HepG2 (cell line): ENCODE data around the gene SYNGR1. TPM values are rescaled to one million over a fixed set of nuclear protein-coding genes. Genes with fewer than 3 reads are reported as not detected.

Experiments used
- ATAC-seq: fragments of 200-7000 bp; cut with Tn5 transposase; 3 replicates; pipeline ENCODE4 v1.9.1; 2020; ENCODE audit warnings: mild to moderate bottlenecking, moderate library complexity
- BruUV-seq: library from RNA; stranded (reverse); fragments of 400-500 nt; replicated peaks from 2 replicates; lab custom pipeline; 2021; lab: Mats Ljungman, UMichigan
- CTCF ChIA-PET: fragments of 300-600 bp; formaldehyde crosslinking; extraction: SDS; loops from one replicate; lab custom pipeline; 2021; ENCODE audit warnings: low total read pairs, inconsistent platforms, low intra/inter-chr PET ratio; lab: Yijun Ruan, JAX
- POLR2A ChIA-PET: fragments of 350-600 bp; sonication (Branson Sonifier 250); formaldehyde crosslinking; loops from one replicate; lab custom pipeline; 2020; ENCODE audit warnings: antibody characterized with exemption, inconsistent platforms; lab: Yijun Ruan, JAX
- DNase-seq: peaks from one replicate; pipeline ENCODE4 v3.0.0-alpha.2; 2015; ENCODE audit warnings: low spot score
- FAIRE-seq: peaks from 3 replicates; lab custom pipeline; 2011; peaks lifted over from hg19 to GRCh38; lab: Jason Lieb, UNC
- H2AFZ ChIP-seq: one replicate; pipeline ENCODE4 v1.6.1; 2011; ENCODE audit warnings: low read length, inconsistent platforms
- H3K27ac ChIP-seq: fragments of 300-600 bp; 3 replicates; pipeline ENCODE4 v1.8.0; 2011; ENCODE audit warnings: mixed run types, mild to moderate bottlenecking, mixed read lengths, low read length, inconsistent platforms; ENCODE audit not compliant: insufficient read depth; ENCODE audit errors: extremely low read length
- H3K27me3 ChIP-seq, 2 experiments: fragments of 200-600 bp in 1 of 2; 2 replicates in 1 of 2; 3 replicates in 1 of 2; pipeline versions ENCODE4 v1.6.0 to v1.8.0; 2011; ENCODE audit warnings: low read length in 2 of 2, mild to moderate bottlenecking in 2 of 2, moderate library complexity in 2 of 2, inconsistent platforms in 1 of 2; ENCODE audit not compliant: insufficient read depth in 2 of 2, control insufficient read depth in 1 of 2
- H3K36me3 ChIP-seq, 2 experiments: fragments of 200-600 bp in 1 of 2; replicated peaks in 1 of 2; 2 replicates in 1 of 2; 3 replicates in 1 of 2; pipeline versions ENCODE4 v1.5.1 to v1.8.0; 2011; ENCODE audit warnings: low read length in 2 of 2, inconsistent platforms in 1 of 2; ENCODE audit not compliant: insufficient read depth in 2 of 2, control insufficient read depth in 1 of 2
- H3K4me1 ChIP-seq: 2 replicates; pipeline ENCODE4 v1.5.1; 2012; ENCODE audit warnings: low read length, inconsistent platforms; ENCODE audit not compliant: insufficient read depth
- H3K4me2 ChIP-seq: 2 replicates; pipeline ENCODE4 v1.6.0; 2011; ENCODE audit warnings: low read depth, low read length, inconsistent platforms
- H3K4me3 ChIP-seq, 3 experiments: fragments of 200-600 bp in 1 of 3; sonication (generic), shearing (Covaris generic) in 1 of 3; replicated peaks in 1 of 3; 2 replicates each; pipeline ENCODE4 v1.5.1; 2011 to 2016; ENCODE audit warnings: low read length in 3 of 3, inconsistent platforms in 2 of 3, low read depth in 2 of 3, mild to moderate bottlenecking in 2 of 3, control low read depth in 1 of 3, mixed read lengths in 1 of 3; ENCODE audit not compliant: insufficient read depth in 1 of 3
- H3K79me2 ChIP-seq: one replicate; pipeline ENCODE4 v1.6.1; 2011; ENCODE audit warnings: low read length, inconsistent platforms; ENCODE audit not compliant: insufficient read depth
- H3K9ac ChIP-seq: 2 replicates; pipeline ENCODE4 v1.6.0; 2011; ENCODE audit warnings: mild to moderate bottlenecking, low read depth, low read length, inconsistent platforms; ENCODE audit not compliant: insufficient read depth
- H3K9me3 ChIP-seq: 2 replicates; pipeline ENCODE4 v1.5.1; 2012; ENCODE audit warnings: mild to moderate bottlenecking, low read length
- H4K20me1 ChIP-seq: 2 replicates; pipeline ENCODE4 v1.6.0; 2011; ENCODE audit warnings: inconsistent platforms, mild to moderate bottlenecking, low read length, moderate library complexity; ENCODE audit not compliant: insufficient read depth
- ATRX ChIP-seq: sonication (generic); formaldehyde crosslinking; IDR thresholded peaks from 2 replicates; pipeline ENCODE4 v1.4.0; 2020; ENCODE audit warnings: missing genetic modification reagents, borderline replicate concordance
- CCDC6 ChIP-seq: sonication (generic); formaldehyde crosslinking; IDR thresholded peaks from 2 replicates; pipeline ENCODE4 v1.8.1; 2022; ENCODE audit warnings: mild to moderate bottlenecking, missing genetic modification reagents, moderate library complexity
- ELK4 ChIP-seq: sonication (generic); formaldehyde crosslinking; IDR thresholded peaks from 2 replicates; pipeline ENCODE4 v1.9.0; 2021; ENCODE audit warnings: missing genetic modification reagents, borderline replicate concordance
- NR2C2 ChIP-seq: sonication (generic); formaldehyde crosslinking; IDR thresholded peaks from 2 replicates; pipeline ENCODE4 v1.4.0; 2020; ENCODE audit warnings: missing genetic modification reagents, mild to moderate bottlenecking, moderate library complexity, borderline replicate concordance
- SALL2 ChIP-seq: sonication (generic); formaldehyde crosslinking; IDR thresholded peaks from 2 replicates; pipeline ENCODE4 v1.8.1; 2023; ENCODE audit warnings: mild to moderate bottlenecking, missing genetic modification reagents, inconsistent platforms
- TAF1 ChIP-seq: sonication (generic); formaldehyde crosslinking; IDR thresholded peaks from 2 replicates; pipeline ENCODE4 v1.4.0; 2020; ENCODE audit warnings: missing genetic modification reagents
- ZNF496 ChIP-seq: sonication (generic); formaldehyde crosslinking; IDR thresholded peaks from 2 replicates; pipeline ENCODE4 v1.8.1; 2023; ENCODE audit warnings: mild to moderate bottlenecking, moderate library complexity, missing genetic modification reagents; ENCODE audit not compliant: insufficient replicate concordance
- ZNF530 ChIP-seq: sonication (generic); formaldehyde crosslinking; IDR thresholded peaks from 2 replicates; pipeline ENCODE4 v1.5.0; 2020; ENCODE audit warnings: low read depth, mild to moderate bottlenecking, missing genetic modification reagents
- ZNF879 ChIP-seq: sonication (generic); formaldehyde crosslinking; IDR thresholded peaks from 2 replicates; pipeline ENCODE4 v1.8.1; 2023; ENCODE audit warnings: missing genetic modification reagents
- WGBS: methylation state at CpG from one replicate; pipeline ENCODE4 v1.1.6; 2017; ENCODE audit warnings: low lambda C conversion rate; 5-methylcytosine and 5-hydroxymethylcytosine counted together
- in situ Hi-C: cut with HindIII; loops from 2 replicates; pipeline ENCODE4 v1.10.0; 2017; ENCODE audit warnings: low pct_unique_long_range_greater_than_20kb; ENCODE audit not compliant: extremely low pct_ligation_motif_present
- intact Hi-C: fragments of 100-400 bp; cut with micrococcal nuclease; formaldehyde crosslinking; loops from one replicate; pipeline ENCODE4 v1.10.0; 2022; ENCODE audit not compliant: unreplicated experiment
- polyA plus RNA-seq, 8 experiments: library from polyadenylated mRNA; depleted of rRNA in 3 of 8; stranded (reverse) in 7 of 8; unstranded in 1 of 8; fragments of >200 nt; fragmentation: Illumina TruSeq in 4 of 8; extraction: Trizol in 4 of 8; gene quantifications; 2 replicates each; pipeline versions ENCODE4 v1.2.1 to v1.2.3, GENCODE V29; 2011 to 2016; ENCODE audit warnings: low read depth in 4 of 8, missing spikeins in 1 of 8, mixed read lengths in 1 of 8; ENCODE audit not compliant: insufficient read depth in 1 of 8
- total RNA-seq, 5 experiments: library from RNA; depleted of rRNA; stranded (reverse); fragments of >200 nt; fragmentation: Illumina TruSeq; extraction: Trizol; gene quantifications; 2 replicates each; pipeline ENCODE4 v1.2.3, GENCODE V29; 2016; ENCODE audit warnings: low read depth in 1 of 5
- TF ChIP-seq, protein P1 (sequence below): sonication (generic); formaldehyde crosslinking; IDR thresholded peaks from 2 replicates; pipeline ENCODE4 v1.5.1; 2020; ENCODE audit warnings: missing genetic modification reagents, mild to moderate bottlenecking, borderline replicate concordance
- TF ChIP-seq, protein P2 (sequence below): sonication (generic); formaldehyde crosslinking; IDR thresholded peaks from 2 replicates; pipeline ENCODE4 v1.4.0; 2020; ENCODE audit warnings: low read depth, missing genetic modification reagents

The SYNGR1 gene
- total and polyA plus RNA-seq, 2 of the 13 experiments (the other 11 are each of a cell fraction or from before 2014, with no cell fraction given), result 0.27 to 2.7 TPM

- no peak for FAIRE-seq
- DNase-seq, result no peak
- in situ Hi-C loops, result no loop called here
- peaks cover 16 to 40% of the 10 kb centered on the region in 2 experiments for H3K36me3 ChIP-seq
- no peaks in the 10 kb centered on the region for H4K20me1 ChIP-seq
- POLR2A ChIA-PET, result no interaction called here
- no TSS peak for BruUV-seq
- 100% methylated on average over 3 of the region's 11 CpGs for WGBS
- H3K9ac ChIP-seq, result no peak overlapping the region
- H3K4me1 ChIP-seq, result no peaks in the 10 kb centered on the region
- H3K4me3 ChIP-seq, result no peak overlapping the region
- TF ChIP-seq, protein P1, sequence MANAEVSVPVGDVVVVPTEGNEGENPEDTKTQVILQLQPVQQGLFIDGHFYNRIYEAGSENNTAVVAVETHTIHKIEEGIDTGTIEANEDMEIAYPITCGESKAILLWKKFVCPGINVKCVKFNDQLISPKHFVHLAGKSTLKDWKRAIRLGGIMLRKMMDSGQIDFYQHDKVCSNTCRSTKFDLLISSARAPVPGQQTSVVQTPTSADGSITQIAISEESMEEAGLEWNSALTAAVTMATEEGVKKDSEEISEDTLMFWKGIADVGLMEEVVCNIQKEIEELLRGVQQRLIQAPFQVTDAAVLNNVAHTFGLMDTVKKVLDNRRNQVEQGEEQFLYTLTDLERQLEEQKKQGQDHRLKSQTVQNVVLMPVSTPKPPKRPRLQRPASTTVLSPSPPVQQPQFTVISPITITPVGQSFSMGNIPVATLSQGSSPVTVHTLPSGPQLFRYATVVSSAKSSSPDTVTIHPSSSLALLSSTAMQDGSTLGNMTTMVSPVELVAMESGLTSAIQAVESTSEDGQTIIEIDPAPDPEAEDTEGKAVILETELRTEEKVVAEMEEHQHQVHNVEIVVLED (CRISPR knock-in tag), result no peak
- TF ChIP-seq ATRX (no peak), SALL2 (CRISPR knock-in tag) (no peak), NR2C2 (CRISPR knock-in tag) (no peak), TAF1 (CRISPR knock-in tag) (no peak), ZNF496 (CRISPR knock-in tag) (no peak), ZNF530 (CRISPR knock-in tag) (no peak), ELK4 (CRISPR knock-in tag) (no peak), CCDC6 (CRISPR knock-in tag) (no peak), ZNF879 (CRISPR knock-in tag) (no peak)
- TF ChIP-seq, protein P2, sequence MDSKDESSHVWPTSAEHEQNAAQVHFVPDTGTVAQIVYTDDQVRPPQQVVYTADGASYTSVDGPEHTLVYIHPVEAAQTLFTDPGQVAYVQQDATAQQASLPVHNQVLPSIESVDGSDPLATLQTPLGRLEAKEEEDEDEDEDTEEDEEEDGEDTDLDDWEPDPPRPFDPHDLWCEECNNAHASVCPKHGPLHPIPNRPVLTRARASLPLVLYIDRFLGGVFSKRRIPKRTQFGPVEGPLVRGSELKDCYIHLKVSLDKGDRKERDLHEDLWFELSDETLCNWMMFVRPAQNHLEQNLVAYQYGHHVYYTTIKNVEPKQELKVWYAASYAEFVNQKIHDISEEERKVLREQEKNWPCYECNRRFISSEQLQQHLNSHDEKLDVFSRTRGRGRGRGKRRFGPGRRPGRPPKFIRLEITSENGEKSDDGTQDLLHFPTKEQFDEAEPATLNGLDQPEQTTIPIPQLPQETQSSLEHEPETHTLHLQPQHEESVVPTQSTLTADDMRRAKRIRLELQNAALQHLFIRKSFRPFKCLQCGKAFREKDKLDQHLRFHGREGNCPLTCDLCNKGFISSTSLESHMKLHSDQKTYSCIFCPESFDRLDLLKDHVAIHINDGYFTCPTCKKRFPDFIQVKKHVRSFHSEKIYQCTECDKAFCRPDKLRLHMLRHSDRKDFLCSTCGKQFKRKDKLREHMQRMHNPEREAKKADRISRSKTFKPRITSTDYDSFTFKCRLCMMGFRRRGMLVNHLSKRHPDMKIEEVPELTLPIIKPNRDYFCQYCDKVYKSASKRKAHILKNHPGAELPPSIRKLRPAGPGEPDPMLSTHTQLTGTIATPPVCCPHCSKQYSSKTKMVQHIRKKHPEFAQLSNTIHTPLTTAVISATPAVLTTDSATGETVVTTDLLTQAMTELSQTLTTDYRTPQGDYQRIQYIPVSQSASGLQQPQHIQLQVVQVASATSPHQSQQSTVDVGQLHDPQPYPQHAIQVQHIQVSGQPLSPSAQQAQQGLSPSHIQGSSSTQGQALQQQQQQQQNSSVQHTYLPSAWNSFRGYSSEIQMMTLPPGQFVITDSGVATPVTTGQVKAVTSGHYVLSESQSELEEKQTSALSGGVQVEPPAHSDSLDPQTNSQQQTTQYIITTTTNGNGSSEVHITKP (CRISPR knock-in tag), result no peak
- TF ChIP-seq, all 625 proteins: peak for 0
- H3K79me2 ChIP-seq, result no peaks in the 10 kb centered on the region
- H3K9me3 ChIP-seq, result no peaks in the 10 kb centered on the region
- no peak overlapping the region for H2AFZ ChIP-seq
- no peak overlapping the region for H3K27ac ChIP-seq
- CTCF ChIA-PET, result no interaction called here
- H3K4me2 ChIP-seq, result no peak overlapping the region
- intact Hi-C loops, result no loop called here
- no peaks in the 10 kb centered on the region for H3K27me3 ChIP-seq
- ATAC-seq, result no peak
Observed at GRCh38 chr22:39414886-39415285, 65.1 kb downstream of the SYNGR1 start.
